Measurements from ENCODE around the gene WDR33.

GRCh38 chr2:127759931-127760330, 51.0 kb downstream of the WDR33 start:
- TF ChIP-seq, protein P1, sequence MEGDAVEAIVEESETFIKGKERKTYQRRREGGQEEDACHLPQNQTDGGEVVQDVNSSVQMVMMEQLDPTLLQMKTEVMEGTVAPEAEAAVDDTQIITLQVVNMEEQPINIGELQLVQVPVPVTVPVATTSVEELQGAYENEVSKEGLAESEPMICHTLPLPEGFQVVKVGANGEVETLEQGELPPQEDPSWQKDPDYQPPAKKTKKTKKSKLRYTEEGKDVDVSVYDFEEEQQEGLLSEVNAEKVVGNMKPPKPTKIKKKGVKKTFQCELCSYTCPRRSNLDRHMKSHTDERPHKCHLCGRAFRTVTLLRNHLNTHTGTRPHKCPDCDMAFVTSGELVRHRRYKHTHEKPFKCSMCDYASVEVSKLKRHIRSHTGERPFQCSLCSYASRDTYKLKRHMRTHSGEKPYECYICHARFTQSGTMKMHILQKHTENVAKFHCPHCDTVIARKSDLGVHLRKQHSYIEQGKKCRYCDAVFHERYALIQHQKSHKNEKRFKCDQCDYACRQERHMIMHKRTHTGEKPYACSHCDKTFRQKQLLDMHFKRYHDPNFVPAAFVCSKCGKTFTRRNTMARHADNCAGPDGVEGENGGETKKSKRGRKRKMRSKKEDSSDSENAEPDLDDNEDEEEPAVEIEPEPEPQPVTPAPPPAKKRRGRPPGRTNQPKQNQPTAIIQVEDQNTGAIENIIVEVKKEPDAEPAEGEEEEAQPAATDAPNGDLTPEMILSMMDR (IDR thresholded peaks at IDR 0.05): no peak
- TF ChIP-seq POLR2A (IDR thresholded peaks at IDR 0.05): no peak
